CD4-positive, alpha-beta T cell treated with Interleukin-6 for 4 hours (primary cell): ENCODE measurements around the gene TMEM134.
"Not testable (repeated sequence)": the region's sequence is repeated elsewhere in the genome, so short reads cannot be mapped to it uniquely, and the experiment has no call there.

Experiments
- DNase-seq: peaks from one replicate; pipeline ENCODE4 v3.0.0-alpha.2; 2020; ENCODE audit warnings: mixed read lengths

Gene TMEM134

GRCh38 chr11:67468759-67469507 lies at the start of gene TMEM134:
TSS of gene TMEM134 (minus strand) at chr11:67469251. CDS start at chr11:67469192, 59 bp downstream.
- DNase-seq: peak; percentile 93

GRCh38 chr11:67517784-67518552 lies 48.9 kb upstream of the TMEM134 start:
- DNase-seq: no peak

- no peak for DNase-seq
These were observed 47.8 kb upstream of the TMEM134 start for GRCh38 chr11:67516806-67517205.

- no peak for DNase-seq
These were observed 45.1 kb upstream of the TMEM134 start for GRCh38 chr11:67514116-67514515.

GRCh38 chr11:67511558-67511957 lies 42.5 kb upstream of the TMEM134 start:
- DNase-seq: not testable (repeated sequence)

- DNase-seq: no peak
These were observed 40.9 kb upstream of the TMEM134 start for GRCh38 chr11:67510023-67510345.

- DNase-seq: peak; percentile 100
These were observed 39.6 kb upstream of the TMEM134 start for GRCh38 chr11:67508486-67509121.

GRCh38 chr11:67507864-67508485 lies 38.9 kb upstream of the TMEM134 start, which contains the start of gene CDK2AP2:
TSS of gene CDK2AP2 (minus strand) at chr11:67508162. CDS start at chr11:67508082, 80 bp downstream.
- peak; percentile 98 for DNase-seq

GRCh38 chr11:67507242-67507863 lies 38.3 kb upstream of the TMEM134 start:
- DNase-seq: no peak

- no peak for DNase-seq
These were observed 37.5 kb upstream of the TMEM134 start for GRCh38 chr11:67506426-67507051.

GRCh38 chr11:67505605-67506396 lies 36.8 kb upstream of the TMEM134 start:
- DNase-seq: peak; percentile 92

GRCh38 chr11:67504950-67505581 lies 36.0 kb upstream of the TMEM134 start, which contains the start of gene PITPNM1:
TSS of gene PITPNM1 (minus strand) at chr11:67505363. CDS start at chr11:67504180, 1,183 bp downstream.
- peak; percentile 84 for DNase-seq

GRCh38 chr11:67504005-67504949 lies 35.2 kb upstream of the TMEM134 start:
- DNase-seq: peak; percentile 45

GRCh38 chr11:67503119-67504004 lies 34.3 kb upstream of the TMEM134 start:
- DNase-seq: no peak

- DNase-seq: no peak
These were observed 33.4 kb upstream of the TMEM134 start for GRCh38 chr11:67502328-67502979.

GRCh38 chr11:67501854-67502253 lies 32.8 kb upstream of the TMEM134 start:
- no peak for DNase-seq

GRCh38 chr11:67500831-67501715 lies 32.0 kb upstream of the TMEM134 start:
- DNase-seq: no peak
